Mucosa of descending colon (tissue), 3 donors: ENCODE measurements around the gene BRD3. TPM values are rescaled to one million over a fixed set of nuclear protein-coding genes. Genes with fewer than 3 reads are reported as not detected.

Experiments
- ATAC-seq: fragments of 200-7000 bp; cut with Tn5 transposase; one replicate; pipeline ENCODE4 v1.9.1; 2020; ENCODE audit warnings: mild to moderate bottlenecking, moderate library complexity
- DNase-seq, 3 donors: peaks; one replicate each; pipeline ENCODE4 v3.0.0-alpha.2; 2020
- H3K36me3 ChIP-seq: fragments of 200-600 bp; one replicate; pipeline ENCODE4 v1.8.0; 2021; ENCODE audit warnings: low read depth, mild to moderate bottlenecking
- H3K4me1 ChIP-seq: fragments of 200-600 bp; one replicate; pipeline ENCODE4 v1.8.0; 2021; ENCODE audit warnings: low read depth, mild to moderate bottlenecking
- H3K4me3 ChIP-seq: fragments of 200-600 bp; one replicate; pipeline ENCODE4 v1.8.0; 2021; ENCODE audit warnings: mild to moderate bottlenecking
- H3K9me3 ChIP-seq: fragments of 200-600 bp; one replicate; pipeline ENCODE4 v1.8.0; 2021; ENCODE audit warnings: mild to moderate bottlenecking
- intact Hi-C, 2 donors: fragments of 100-400 bp; cut with DNase I in 1 of 2; cut with micrococcal nuclease in 1 of 2; formaldehyde crosslinking; loops; one replicate each; pipeline versions ENCODE4 v1.11.0 to v1.11.1; 2022; cut with DNase I, micrococcal nuclease
- total RNA-seq, 3 donors: library from RNA; stranded (reverse); fragmentation: NEBNext Ultra II Directional in 2 of 3; extraction: Animal tissue kit (Norgen Biotek cat#: 25700) in 2 of 3; gene quantifications; one replicate each; pipeline versions ENCODE4 v1.2.1 to v1.2.4, GENCODE V29; 2021 to 2023
- TF ChIP-seq, protein P1 (sequence below): fragments of 200-600 bp; IDR thresholded peaks from one replicate; pipeline ENCODE4 v1.8.0; 2022; ENCODE audit warnings: antibody characterized with exemption, mild to moderate bottlenecking
- donor health status: DM: no; HTN: no; CAD: no; lungs with moderate emphysema.
- donor health status: DM: no; HTN: no; CAD: no.
- donor health status: DM: no; HTN: yes; CAD: no.

BRD3 gene
- total RNA-seq, 3 donors from 2014 or later: 19.4 to 56.0 (median 29.4) TPM

- Histone ChIP-seq H3K36me3 (no peaks in the 10 kb centered on the region), H3K4me3 (no peak overlapping the region), H3K4me1 (peaks cover 12% of the 10 kb centered on the region), H3K9me3 (no peaks in the 10 kb centered on the region)
- intact Hi-C loops: no loop called here
- peak; percentile 54 for ATAC-seq
- TF ChIP-seq, protein P1, sequence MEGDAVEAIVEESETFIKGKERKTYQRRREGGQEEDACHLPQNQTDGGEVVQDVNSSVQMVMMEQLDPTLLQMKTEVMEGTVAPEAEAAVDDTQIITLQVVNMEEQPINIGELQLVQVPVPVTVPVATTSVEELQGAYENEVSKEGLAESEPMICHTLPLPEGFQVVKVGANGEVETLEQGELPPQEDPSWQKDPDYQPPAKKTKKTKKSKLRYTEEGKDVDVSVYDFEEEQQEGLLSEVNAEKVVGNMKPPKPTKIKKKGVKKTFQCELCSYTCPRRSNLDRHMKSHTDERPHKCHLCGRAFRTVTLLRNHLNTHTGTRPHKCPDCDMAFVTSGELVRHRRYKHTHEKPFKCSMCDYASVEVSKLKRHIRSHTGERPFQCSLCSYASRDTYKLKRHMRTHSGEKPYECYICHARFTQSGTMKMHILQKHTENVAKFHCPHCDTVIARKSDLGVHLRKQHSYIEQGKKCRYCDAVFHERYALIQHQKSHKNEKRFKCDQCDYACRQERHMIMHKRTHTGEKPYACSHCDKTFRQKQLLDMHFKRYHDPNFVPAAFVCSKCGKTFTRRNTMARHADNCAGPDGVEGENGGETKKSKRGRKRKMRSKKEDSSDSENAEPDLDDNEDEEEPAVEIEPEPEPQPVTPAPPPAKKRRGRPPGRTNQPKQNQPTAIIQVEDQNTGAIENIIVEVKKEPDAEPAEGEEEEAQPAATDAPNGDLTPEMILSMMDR: no peak
- DNase-seq: peak; percentile 69 to 80 (median 70)
Observed at GRCh38 chr9:134065612-134066419, 2.0 kb downstream of the BRD3 start.

- Histone ChIP-seq H3K9me3 (no peaks in the 10 kb centered on the region), H3K36me3 (no peaks in the 10 kb centered on the region), H3K4me3 (no peak overlapping the region), H3K4me1 (peaks cover 15% of the 10 kb centered on the region)
- intact Hi-C loops: no loop called here
- TF ChIP-seq, protein P1: no peak
- DNase-seq: peak in 1 of 3 donors; percentile 26
- ATAC-seq: no peak
Observed at GRCh38 chr9:134064711-134065110, 3.1 kb downstream of the BRD3 start.

DNA sequence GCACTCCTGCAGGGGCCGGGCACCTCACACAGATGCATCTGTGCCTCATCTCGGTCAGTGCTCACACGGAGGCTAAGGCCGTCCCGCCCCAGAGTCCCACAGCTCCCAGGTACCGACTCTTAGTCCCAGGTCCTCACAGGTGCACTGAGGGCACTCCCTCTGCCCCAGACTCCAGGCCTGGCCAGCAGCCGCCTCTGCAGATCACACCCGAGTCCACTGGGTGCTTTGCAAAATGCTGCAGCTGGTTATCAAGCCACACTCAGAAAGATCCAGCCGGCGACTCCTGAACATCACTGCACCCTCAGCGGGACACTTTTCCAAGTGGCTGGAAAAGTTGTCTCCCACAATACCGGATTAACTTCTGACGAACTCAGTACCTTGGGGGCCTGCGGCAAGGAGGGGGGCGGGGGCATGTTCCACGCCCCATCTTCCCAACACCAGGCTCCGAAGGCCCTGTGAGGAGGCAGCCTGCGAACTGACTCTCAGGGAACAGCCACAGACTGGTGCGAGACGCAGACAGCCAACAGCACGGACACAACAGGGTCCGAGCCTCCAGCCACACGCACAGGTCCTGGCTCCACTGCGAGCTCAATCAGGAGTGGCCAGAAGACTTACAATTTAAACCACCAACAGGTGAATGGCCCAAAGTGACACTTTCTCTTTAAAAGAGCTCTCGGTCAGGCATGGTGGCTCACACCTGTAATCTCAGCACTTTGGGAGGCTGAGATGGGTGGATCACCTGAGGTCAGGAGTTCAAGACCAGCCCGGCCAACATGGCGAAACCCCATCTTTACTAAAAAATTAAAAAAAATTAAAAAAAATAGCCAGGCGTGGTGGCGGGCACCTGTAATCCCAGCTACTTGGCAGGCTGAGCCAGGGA, 4.0 kb downstream of the BRD3 start:
- intact Hi-C loops: no loop called here
- Histone ChIP-seq H3K36me3 (no peaks in the 10 kb centered on the region), H3K4me1 (peaks cover 11% of the 10 kb centered on the region), H3K4me3 (no peak overlapping the region), H3K9me3 (no peaks in the 10 kb centered on the region)
- ATAC-seq (no peak), DNase-seq (peak in 1 of 3 donors; percentile 26)
- TF ChIP-seq, protein P1: no peak

GRCh38 chr9:134063088-134063570, 4.7 kb downstream of the BRD3 start:
- no peak overlapping the region for H3K4me3 ChIP-seq
- TF ChIP-seq, protein P1: no peak
- DNase-seq: peak in 1 of 3 donors; percentile 19
- no peaks in the 10 kb centered on the region for H3K36me3 ChIP-seq
- H3K4me1 ChIP-seq: peaks cover 10% of the 10 kb centered on the region
- no peaks in the 10 kb centered on the region for H3K9me3 ChIP-seq
- ATAC-seq: no peak
- intact Hi-C loops: no loop called here

DNA sequence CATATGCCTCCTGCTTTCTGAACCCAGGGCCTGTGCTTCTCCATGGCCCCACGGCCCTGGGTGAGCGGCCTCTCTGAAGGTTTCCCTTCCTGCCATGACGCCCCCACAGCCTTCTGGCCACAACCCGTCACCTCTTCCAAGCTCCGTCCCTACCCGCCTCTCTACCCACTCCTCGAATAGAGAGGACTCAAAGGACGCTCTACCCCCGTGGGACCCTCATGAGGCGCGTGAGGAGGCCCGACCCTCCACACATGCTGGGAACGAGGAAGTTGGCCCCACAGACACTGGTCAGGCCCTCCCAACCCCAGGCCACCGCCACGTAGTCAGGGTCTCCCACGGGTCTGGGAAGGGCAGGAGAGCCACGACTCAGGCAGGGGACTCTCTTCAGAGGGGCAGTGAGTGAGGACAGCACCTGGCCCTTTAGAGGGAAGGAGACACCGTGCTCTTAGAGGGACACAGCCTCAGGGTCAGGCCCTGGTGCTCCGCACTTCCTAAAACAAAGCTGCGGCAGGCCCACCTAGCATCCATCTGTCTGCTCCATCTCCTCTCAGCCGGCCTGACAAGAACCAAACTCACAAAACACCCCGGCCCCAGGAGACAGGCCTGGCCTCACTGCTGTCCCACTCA, 5.3 kb downstream of the BRD3 start:
- ATAC-seq (no peak), DNase-seq (peak in 2 of 3 donors; percentile 19 to 51)
- Histone ChIP-seq H3K4me1 (peaks cover 10% of the 10 kb centered on the region), H3K4me3 (no peak overlapping the region), H3K36me3 (no peaks in the 10 kb centered on the region), H3K9me3 (no peaks in the 10 kb centered on the region)
- intact Hi-C loops: no loop called here
- TF ChIP-seq, protein P1: no peak
